HepG2 (cell line): ENCODE measurements around the gene ZBTB20.

Experiments used
- CTCF ChIP-seq: sonication (generic); formaldehyde crosslinking; IDR thresholded peaks from 2 replicates; pipeline ENCODE4 v1.5.0; 2020; ENCODE audit warnings: mild to moderate bottlenecking, missing genetic modification reagents, moderate library complexity
- HDAC2 ChIP-seq: sonication (generic); formaldehyde crosslinking; IDR thresholded peaks from 2 replicates; pipeline ENCODE4 v1.4.0; 2020; ENCODE audit warnings: missing genetic modification reagents
- MAFK ChIP-seq, 2 experiments: IDR thresholded peaks in 1 of 2; conservative IDR thresholded peaks in 1 of 2; 2 replicates each; pipeline ENCODE4 v1.6.1; 2011; ENCODE audit warnings: improper control_type of control experiment in 2 of 2, low read length in 2 of 2
- NFYB ChIP-seq: sonication (generic); formaldehyde crosslinking; IDR thresholded peaks from 2 replicates; pipeline ENCODE4 v1.4.0; 2020; ENCODE audit warnings: missing genetic modification reagents
- POLR2A ChIP-seq, 2 experiments: IDR thresholded peaks; 2 replicates each; pipeline ENCODE4 v1.6.1; 2011; ENCODE audit warnings: low read depth in 2 of 2, low read length in 2 of 2, mild to moderate bottlenecking in 1 of 2, moderate library complexity in 1 of 2; ENCODE audit not compliant: insufficient read depth in 1 of 2
- POLR2AphosphoS5 ChIP-seq: IDR thresholded peaks from 2 replicates; pipeline ENCODE4 v1.6.1; 2012; ENCODE audit warnings: low read depth, low read length
- POLR2G ChIP-seq: fragments of 200-400 bp; formaldehyde crosslinking; IDR thresholded peaks from 2 replicates; pipeline ENCODE4 v1.6.1; 2018; ENCODE audit warnings: mild to moderate bottlenecking, low read depth, low read length, moderate library complexity
- SMC3 ChIP-seq: IDR thresholded peaks from 2 replicates; pipeline ENCODE4 v1.6.1; 2011; ENCODE audit warnings: low read length, improper control_type of control experiment
- U2AF1 ChIP-seq: fragments of 200-400 bp; formaldehyde crosslinking; optimal IDR thresholded peaks from 2 replicates; pipeline ENCODE3; 2017; ENCODE audit warnings: mild to moderate bottlenecking, low read depth, low read length
- ZNF644 ChIP-seq: IDR thresholded peaks from 2 replicates; pipeline ENCODE4 v1.6.1; 2016; ENCODE audit warnings: low read depth
- ZNF687 ChIP-seq: sonication (generic); formaldehyde crosslinking; IDR thresholded peaks from 2 replicates; pipeline ENCODE4 v1.5.1; 2020; ENCODE audit warnings: mild to moderate bottlenecking, missing genetic modification reagents, moderate library complexity
- ZNF839 ChIP-seq: sonication (generic); formaldehyde crosslinking; IDR thresholded peaks from 2 replicates; pipeline ENCODE4 v1.4.0; 2020; ENCODE audit warnings: missing genetic modification reagents, mild to moderate bottlenecking, borderline replicate concordance
- TF ChIP-seq, protein P1 (sequence below): conservative IDR thresholded peaks from 2 replicates; pipeline ENCODE4 v1.6.1; 2018; ENCODE audit warnings: missing genetic modification reagents
- TF ChIP-seq, protein P2 (sequence below): IDR thresholded peaks from 2 replicates; pipeline ENCODE4 v1.6.1; 2016; ENCODE audit warnings: low read depth, control low read depth

DNA sequence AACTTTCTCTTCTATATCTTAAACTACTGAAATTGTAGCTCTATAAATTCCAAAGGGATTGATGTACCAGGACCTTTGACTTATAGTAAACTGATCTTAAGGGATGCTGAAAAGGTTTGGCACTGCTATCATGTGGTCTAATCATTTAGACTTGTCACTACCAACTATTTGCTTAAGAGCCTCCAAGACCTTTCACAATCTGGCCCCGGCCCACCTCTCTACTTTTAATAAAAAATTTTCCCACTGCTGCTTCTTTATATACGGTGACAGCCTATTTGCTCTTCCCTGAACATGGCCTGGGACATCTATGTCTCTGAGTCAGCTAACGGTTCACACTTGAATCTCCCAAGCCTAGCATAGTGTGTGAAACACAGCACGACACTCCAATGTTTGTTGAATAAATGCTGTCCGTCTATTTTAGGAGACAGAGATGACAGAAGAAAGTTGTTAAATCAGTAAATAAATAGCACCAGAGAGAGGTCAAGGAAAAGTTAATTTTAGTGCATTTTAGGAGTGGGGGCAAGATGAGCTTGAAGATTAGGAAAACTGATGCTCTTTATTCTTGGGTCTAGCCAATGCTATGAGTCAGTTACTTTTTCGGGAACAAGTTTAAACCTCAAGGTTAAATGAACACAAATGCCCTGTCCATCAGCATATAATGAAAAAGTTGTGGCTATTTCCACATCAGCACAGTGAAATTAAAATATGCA, 640.3 kb downstream of the ZBTB20 start:
- TF ChIP-seq POLR2A (IDR thresholded peaks at IDR 0.05; ENCODE audit: insufficient read depth in 1 of 2, low read depth in 2 of 2, low read length in 2 of 2) (no peak), ZNF839 (no peak), U2AF1 (no peak), POLR2G (no peak), CTCF (no peak), ZNF687 (no peak), SMC3 (no peak), MAFK (conservative IDR thresholded peaks at IDR 0.05 in 1 of 2, IDR thresholded peaks at IDR 0.05 in 1 of 2; ENCODE audit: low read length in 2 of 2) (no peak), NFYB (CRISPR knock-in tag) (no peak), ZNF644 (CRISPR knock-in tag) (no peak), POLR2AphosphoS5 (no peak), HDAC2 (no peak)
- TF ChIP-seq, protein P1, sequence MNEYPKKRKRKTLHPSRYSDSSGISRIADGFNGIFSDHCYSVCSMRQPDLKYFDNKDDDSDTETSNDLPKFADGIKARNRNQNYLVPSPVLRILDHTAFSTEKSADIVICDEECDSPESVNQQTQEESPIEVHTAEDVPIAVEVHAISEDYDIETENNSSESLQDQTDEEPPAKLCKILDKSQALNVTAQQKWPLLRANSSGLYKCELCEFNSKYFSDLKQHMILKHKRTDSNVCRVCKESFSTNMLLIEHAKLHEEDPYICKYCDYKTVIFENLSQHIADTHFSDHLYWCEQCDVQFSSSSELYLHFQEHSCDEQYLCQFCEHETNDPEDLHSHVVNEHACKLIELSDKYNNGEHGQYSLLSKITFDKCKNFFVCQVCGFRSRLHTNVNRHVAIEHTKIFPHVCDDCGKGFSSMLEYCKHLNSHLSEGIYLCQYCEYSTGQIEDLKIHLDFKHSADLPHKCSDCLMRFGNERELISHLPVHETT (CRISPR knock-in tag) = no peak
- TF ChIP-seq, protein P2, sequence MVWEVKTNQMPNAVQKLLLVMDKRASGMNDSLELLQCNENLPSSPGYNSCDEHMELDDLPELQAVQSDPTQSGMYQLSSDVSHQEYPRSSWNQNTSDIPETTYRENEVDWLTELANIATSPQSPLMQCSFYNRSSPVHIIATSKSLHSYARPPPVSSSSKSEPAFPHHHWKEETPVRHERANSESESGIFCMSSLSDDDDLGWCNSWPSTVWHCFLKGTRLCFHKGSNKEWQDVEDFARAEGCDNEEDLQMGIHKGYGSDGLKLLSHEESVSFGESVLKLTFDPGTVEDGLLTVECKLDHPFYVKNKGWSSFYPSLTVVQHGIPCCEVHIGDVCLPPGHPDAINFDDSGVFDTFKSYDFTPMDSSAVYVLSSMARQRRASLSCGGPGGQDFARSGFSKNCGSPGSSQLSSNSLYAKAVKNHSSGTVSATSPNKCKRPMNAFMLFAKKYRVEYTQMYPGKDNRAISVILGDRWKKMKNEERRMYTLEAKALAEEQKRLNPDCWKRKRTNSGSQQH (CRISPR knock-in tag) = no peak
